HG03378 (cell line): ENCODE results near the gene TTC14.
"Not testable (repeated sequence)": the region's sequence is repeated elsewhere in the genome, so short reads cannot be mapped to it uniquely, and the experiment has no call there.

Experiments
- ATAC-seq: cut with Tn5 transposase; IDR thresholded peaks from one replicate; pipeline ENCODE4 v1.9.1; 2021; ENCODE audit warnings: mild to moderate bottlenecking, moderate library complexity; ENCODE audit not compliant: unreplicated experiment

TTC14 gene

DNA sequence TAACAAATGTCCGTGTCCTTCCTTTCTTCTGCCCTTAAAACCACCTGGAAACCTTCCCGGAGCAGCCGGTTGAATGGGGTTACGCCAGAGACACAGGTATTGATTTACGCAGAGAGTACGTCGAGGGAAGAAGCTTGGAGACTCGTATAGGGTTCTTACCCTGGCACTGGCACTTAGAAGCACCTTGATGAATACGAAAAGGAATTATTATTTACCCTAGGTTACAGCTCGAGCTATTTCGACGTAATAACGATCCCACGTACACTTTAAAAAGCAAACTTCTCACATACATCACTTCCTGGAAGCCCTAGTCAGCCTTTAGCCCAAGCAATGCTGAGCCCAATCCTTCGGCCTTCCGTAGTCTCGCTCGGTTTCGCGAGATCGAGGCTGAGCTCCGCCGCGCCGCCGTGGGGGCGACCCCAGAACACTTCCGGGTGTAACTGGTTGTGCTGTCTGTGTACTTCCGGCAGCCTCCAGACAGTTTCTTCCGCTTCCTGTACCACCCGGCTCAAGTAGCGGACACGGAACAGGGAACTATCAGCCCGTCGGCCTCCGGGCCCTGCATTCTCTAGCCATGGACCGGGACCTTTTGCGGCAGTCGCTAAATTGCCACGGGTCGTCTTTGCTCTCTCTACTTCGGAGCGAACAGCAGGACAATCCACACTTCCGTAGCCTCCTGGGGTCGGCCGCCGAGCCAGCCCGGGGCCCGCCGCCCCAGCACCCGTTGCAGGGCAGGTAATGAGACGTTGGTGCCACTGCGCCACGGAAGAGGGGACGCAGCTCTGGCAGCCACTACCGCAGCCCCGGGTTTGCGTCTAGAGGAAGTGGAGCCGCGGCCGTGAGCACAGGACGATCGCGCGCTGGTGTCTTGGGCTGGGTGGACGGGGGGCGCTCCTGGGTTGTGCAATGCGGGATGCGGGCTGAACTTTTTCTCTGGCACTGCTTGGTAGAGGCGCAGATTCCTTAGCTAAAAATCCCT is at the start of gene TTC14:
TSS of gene TTC14 (plus strand) at position 476 of the 979 bp plus-strand sequence. CDS start at position 575, 99 bp downstream.
- peak; percentile 97 for ATAC-seq

DNA sequence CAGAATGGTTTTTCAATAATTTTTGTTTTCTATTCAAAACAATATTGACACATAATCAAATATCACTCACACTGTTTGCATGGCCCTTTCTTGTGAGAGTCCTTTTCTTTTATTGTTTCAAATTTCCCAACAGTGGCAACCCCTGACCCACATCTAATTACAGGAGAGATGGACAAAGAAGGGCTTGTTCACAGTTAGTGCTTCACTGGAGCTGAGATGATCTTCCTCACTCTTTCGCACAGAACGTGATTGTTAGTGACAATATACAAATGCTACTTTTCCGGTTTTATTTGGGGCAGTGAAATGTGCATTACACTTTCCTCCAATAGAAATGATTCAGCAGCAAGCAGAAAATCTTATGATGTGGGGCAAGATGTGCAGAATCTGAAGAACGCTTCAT is 38.6 kb upstream of the TTC14 start:
- ATAC-seq: no peak

GRCh38 chr3:180564676-180565075 is 37.3 kb upstream of the TTC14 start:
- no peak for ATAC-seq

DNA sequence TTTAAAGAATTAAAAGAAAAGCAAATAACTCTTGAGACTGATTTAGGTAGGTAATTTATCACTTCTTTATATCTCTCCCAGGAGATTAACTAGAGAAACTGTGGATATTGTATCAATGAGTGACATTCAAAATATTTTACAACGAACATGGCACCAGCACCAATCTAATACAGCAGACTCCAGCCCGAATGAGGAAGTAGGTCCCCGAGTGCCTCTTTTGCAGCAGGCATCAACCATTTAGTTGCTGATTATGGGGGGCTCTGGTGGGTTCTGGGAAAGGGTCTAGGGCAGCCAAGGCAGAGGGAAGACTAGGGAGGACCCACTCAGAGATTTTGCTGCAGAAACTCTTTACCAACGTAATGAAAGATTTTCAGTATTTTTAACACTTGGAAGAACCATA is 31.7 kb upstream of the TTC14 start:
- no peak for ATAC-seq

DNA sequence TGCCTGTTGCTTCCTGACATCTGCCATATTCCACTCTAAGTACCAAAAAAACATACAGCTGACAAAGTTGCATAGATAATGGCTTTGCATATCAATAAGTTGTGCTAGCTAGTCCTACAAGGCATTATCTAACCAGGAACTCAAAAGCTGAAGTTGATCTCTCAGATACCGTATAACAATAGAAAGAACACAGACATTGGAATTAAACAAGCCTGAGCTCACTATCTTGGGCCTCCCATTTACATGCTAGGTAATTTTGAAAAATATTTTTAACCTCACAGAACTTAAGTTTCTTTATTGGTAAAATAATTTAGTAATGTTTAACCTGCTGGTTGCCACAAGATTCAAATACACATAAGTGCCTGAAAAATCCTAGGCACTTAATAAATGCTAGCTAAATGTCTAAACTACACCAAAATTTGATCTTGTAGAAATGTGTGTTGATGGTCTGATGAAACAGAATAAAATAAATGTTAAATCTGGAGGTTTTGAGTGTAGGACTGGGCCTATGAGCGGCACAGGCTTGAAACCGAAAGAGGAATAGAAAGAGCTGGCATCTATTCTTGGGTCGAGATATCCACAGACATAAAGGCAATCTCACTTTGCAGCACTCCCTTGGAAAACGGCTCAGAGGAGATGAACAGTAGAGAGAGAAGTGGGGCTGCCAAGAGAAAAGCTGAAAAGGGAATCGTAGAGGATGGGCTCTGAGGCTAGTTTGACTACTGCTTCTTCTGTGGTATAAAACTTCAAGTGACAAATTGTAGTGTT is 29.9 kb upstream of the TTC14 start:
- peak; percentile 46 for ATAC-seq

GRCh38 chr3:180575571-180575970 is 26.4 kb upstream of the TTC14 start:
- no peak for ATAC-seq

GRCh38 chr3:180580934-180581333 is 21.0 kb upstream of the TTC14 start:
- no peak for ATAC-seq

DNA sequence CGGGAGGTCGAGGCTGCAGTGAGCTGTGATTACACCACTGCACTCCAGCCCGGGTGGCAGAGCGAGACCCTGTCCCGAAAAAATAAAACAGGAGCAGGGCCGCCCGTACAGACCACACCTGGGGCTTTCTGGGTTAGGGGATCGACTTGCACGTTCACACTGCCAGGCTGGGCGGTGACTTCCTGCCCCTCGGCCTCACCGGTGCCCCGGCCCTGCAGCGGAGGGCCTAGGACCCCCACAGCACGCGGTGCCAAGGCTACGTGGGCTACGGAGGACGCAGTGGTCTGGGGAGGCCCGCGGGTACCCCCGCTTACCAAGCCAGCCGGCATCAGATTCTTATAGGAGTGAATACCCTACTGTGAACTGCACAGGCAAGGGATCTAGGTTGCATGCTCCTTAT is 11.6 kb upstream of the TTC14 start:
- no peak for ATAC-seq

- ATAC-seq: not testable (repeated sequence)
Observed at GRCh38 chr3:180593631-180594030, 8.3 kb upstream of the TTC14 start.

DNA sequence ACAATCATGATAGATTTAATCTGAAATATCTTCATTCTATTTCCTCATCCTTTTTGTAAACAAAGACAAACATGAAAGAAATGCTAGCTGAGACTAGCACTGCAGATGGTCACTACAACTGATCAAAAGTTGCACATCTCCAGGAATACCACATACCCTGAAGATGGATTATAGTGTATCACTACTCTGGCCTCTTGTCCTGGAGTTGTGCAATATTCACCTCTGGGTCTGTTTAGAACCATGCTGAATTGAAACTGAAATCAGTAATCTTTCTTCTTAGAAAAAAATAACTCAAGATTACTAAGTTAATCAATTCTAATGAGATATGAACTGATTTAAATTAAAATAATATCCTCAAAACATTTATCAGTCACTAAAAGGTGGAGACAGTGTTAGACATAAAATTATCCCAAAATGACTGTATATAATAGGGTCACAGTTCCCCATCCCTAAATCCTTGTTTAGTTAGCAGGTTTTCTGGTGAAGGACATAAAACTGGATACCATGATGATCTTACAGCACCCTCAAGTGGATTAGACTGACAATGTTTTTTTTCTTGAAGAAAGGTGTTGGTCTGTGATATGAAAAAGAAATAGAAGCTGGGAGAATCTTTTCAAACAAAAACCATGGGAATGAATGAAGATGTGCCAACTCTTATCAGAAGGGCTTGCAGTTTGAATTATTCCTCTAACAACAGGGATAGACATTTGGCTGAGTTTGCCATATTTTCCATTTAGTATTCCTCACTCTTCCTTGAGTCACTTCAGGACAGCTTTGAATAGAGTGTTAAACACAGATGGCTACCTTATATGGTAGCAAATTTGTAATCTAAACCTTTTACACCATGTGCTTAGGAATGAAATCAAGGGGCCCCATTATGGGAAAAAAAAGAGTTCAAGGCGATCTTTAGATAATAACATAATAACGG is 7.1 kb upstream of the TTC14 start:
- ATAC-seq: peak; percentile 63

GRCh38 chr3:180595559-180595935 is 6.4 kb upstream of the TTC14 start:
- ATAC-seq: no peak

DNA sequence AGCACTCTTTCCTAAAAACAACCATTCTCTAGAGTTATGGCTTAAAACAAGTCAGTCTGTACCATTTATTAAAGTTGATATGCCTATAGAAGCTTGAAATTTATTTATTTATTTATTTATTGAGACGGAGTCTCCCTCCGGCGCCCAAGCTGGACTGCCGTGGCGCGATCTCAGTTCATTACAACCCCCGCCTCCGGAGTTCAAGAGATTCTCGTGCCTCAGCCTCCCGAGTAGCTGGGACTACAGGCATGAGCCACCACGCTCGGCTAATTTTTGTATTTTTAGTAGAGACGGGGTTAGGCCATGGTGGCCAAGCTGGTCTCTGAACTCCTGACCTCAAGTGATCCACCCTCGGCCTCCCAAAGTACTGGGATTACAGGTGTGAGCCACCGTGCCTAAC is 1.5 kb upstream of the TTC14 start:
- no peak for ATAC-seq

GRCh38 chr3:180611006-180611405 is 9.0 kb downstream of the TTC14 start:
- no peak for ATAC-seq

DNA sequence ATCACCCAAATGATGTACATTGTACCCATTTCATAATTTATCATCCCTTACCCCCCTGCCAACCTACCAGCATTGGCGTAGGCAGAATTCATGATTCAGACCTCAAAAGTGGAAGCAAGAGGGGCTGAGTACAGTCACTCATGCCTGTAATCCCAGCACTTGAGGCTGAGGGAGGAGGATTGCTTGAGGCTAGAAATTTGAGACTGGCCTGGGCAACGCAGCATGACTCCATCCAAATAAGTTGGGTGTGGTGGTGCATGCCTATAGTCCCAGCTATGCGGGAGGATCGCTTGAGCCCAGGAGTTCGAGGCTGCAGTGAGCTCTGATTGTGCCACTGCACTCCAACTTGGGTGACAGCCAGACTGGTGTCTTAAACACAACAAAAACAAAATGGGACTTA is 10.4 kb downstream of the TTC14 start:
- no peak for ATAC-seq

GRCh38 chr3:180615954-180616353 is 14.0 kb downstream of the TTC14 start:
- no peak for ATAC-seq

DNA sequence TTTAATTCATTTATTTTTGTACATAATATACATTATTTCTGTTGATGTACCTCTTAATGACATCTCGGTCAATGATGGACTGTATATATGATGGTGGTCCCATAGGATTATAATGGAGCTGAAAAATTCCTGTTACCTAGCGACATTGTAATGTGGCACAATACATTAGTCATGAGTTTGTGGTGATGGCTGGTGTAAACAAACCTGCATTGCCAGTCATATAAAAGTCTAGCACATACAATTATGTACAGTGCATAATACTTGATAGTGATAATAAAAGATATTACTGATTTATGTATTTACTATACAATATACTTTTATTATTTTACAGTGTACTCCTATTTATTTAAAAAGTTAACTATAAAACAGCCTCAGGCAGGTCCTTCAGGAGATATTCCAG is 15.1 kb downstream of the TTC14 start:
- ATAC-seq: no peak

GRCh38 chr3:180618563-180618962 is 16.6 kb downstream of the TTC14 start:
- not testable (repeated sequence) for ATAC-seq

DNA sequence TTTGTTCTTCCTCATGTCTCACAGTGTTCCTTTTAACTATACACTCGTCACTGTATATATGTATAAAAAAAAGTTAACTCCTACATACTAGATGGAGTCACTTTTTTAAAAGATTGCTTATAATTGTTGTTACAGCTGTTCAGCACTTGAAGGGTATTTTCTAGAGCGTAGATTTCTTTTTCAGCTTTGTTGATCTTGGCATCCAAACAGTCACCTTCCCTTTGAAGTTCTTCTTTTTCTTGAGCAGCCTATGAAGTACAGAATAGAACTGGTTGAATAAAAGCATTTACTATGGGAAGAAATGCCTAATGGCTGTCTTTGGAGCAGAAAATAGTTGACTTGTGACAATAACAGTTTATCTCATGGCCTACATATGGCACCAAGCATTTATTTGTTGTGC is 17.8 kb downstream of the TTC14 start:
- no peak for ATAC-seq

DNA sequence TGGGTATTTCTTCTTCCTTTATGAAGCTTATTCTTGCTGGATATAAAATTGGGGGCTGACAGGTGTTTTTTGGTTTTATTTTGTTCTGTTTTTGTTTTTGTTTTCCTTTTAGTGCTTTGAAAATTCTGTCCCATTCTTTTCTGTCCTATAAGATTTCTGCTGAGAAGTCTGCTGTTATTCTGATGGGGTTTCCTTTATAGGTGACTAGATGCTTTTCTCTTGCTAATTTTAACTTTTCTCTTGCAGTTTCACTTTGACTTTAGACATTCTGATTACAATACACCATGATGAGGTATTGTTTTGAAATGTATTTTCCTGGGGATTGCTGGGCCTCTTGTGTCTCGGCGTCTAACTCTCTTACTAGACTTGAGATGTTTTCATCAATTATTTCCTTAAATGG is 22.8 kb downstream of the TTC14 start:
- peak; percentile 72 for ATAC-seq

DNA sequence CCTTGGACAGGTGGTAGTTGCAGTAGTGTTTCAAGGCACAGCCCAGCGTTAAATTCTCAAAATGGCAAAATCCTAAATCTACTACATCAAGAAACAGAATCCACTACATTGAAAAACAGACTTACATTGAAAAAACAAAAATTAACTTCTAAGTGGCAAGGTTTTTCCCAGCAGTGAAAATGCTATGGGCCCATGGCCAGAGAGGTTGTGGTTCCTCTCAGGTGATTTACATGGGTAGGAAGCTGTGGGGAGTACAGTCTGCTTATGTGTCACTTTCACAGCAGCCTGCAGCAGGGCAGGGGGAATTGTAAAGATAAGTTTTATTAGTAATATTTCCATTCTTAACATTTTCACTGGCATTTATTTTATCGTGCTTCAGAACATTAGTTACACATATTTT is 24.9 kb downstream of the TTC14 start:
- peak; percentile 95 for ATAC-seq

- no peak for ATAC-seq
Observed at GRCh38 chr3:180630371-180630770, 28.4 kb downstream of the TTC14 start.
